Karpas-422 (cell line): ENCODE data around the gene MARS1. TPM values are rescaled to one million over a fixed set of nuclear protein-coding genes. Genes with fewer than 3 reads are reported as not detected.
A peak's percentile ranks its signal among the peaks of the same experiment; 100 is the strongest.

ENCODE experiments used
- DNase-seq: peaks from one replicate; pipeline ENCODE4 v3.0.0-alpha.2; 2015
- H2AFZ ChIP-seq: fragments of 200-600 bp; sonication (generic); 2 replicates; pipeline ENCODE4 v1.6.1; 2014; ENCODE audit warnings: antibody characterized with exemption, low read length, mixed read lengths
- H3K27ac ChIP-seq: fragments of 200-600 bp; sonication (generic); 2 replicates; pipeline ENCODE4 v1.5.1; 2014; ENCODE audit warnings: mild to moderate bottlenecking, low read length, moderate library complexity
- H3K27me3 ChIP-seq: fragments of 200-600 bp; sonication (generic); 2 replicates; pipeline ENCODE4 v1.6.1; 2014; ENCODE audit warnings: low read length, mixed read lengths
- H3K36me3 ChIP-seq: fragments of 200-600 bp; sonication (generic); 2 replicates; pipeline ENCODE4 v1.6.1; 2014; ENCODE audit warnings: low read length, mixed read lengths; ENCODE audit not compliant: insufficient read depth
- H3K4me1 ChIP-seq: fragments of 200-600 bp; sonication (generic); 2 replicates; pipeline ENCODE4 v1.6.1; 2014; ENCODE audit warnings: mild to moderate bottlenecking, low read length, mixed read lengths
- H3K4me2 ChIP-seq: fragments of 200-600 bp; sonication (generic); 2 replicates; pipeline ENCODE4 v1.6.1; 2014; ENCODE audit warnings: low read length, low read depth, mild to moderate bottlenecking; ENCODE audit not compliant: poor library complexity, severe bottlenecking
- H3K4me3 ChIP-seq: fragments of 200-600 bp; sonication (generic); 2 replicates; pipeline ENCODE4 v1.5.1; 2014; ENCODE audit warnings: mild to moderate bottlenecking, antibody characterized with exemption, low read length, mixed read lengths
- H3K79me2 ChIP-seq: fragments of 200-600 bp; sonication (generic); 2 replicates; pipeline ENCODE4 v1.6.1; 2014; ENCODE audit warnings: mild to moderate bottlenecking, low read length, mixed read lengths
- H3K9ac ChIP-seq: fragments of 200-600 bp; sonication (generic); 2 replicates; pipeline ENCODE4 v1.6.0; 2014; ENCODE audit warnings: low read length
- H3K9me2 ChIP-seq: fragments of 200-600 bp; sonication (generic), shearing (Covaris generic); replicated peaks from 2 replicates; pipeline ENCODE4 v1.6.0; 2014; ENCODE audit warnings: mild to moderate bottlenecking, low read length, moderate library complexity; ENCODE audit not compliant: insufficient read depth
- H3K9me3 ChIP-seq: fragments of 300-700, 200-600 bp; sonication (generic); 2 replicates; pipeline ENCODE4 v1.6.1; 2014; ENCODE audit warnings: low read length, mixed read lengths
- H4K20me1 ChIP-seq: fragments of 200-600 bp; sonication (generic); 2 replicates; pipeline ENCODE4 v1.6.1; 2014; ENCODE audit warnings: mild to moderate bottlenecking, antibody characterized with exemption, low read length, low read depth; ENCODE audit not compliant: insufficient read depth
- total RNA-seq: library from RNA; depleted of rRNA; stranded (reverse); fragments of >200 nt; shearing (Covaris generic); gene quantifications from 2 replicates; pipeline ENCODE4 v1.2.3, GENCODE V29; 2014; ENCODE audit warnings: low replicate concordance

MARS1 gene
- total RNA-seq, 1 experiment from 2014 or later = 204 TPM

DNA sequence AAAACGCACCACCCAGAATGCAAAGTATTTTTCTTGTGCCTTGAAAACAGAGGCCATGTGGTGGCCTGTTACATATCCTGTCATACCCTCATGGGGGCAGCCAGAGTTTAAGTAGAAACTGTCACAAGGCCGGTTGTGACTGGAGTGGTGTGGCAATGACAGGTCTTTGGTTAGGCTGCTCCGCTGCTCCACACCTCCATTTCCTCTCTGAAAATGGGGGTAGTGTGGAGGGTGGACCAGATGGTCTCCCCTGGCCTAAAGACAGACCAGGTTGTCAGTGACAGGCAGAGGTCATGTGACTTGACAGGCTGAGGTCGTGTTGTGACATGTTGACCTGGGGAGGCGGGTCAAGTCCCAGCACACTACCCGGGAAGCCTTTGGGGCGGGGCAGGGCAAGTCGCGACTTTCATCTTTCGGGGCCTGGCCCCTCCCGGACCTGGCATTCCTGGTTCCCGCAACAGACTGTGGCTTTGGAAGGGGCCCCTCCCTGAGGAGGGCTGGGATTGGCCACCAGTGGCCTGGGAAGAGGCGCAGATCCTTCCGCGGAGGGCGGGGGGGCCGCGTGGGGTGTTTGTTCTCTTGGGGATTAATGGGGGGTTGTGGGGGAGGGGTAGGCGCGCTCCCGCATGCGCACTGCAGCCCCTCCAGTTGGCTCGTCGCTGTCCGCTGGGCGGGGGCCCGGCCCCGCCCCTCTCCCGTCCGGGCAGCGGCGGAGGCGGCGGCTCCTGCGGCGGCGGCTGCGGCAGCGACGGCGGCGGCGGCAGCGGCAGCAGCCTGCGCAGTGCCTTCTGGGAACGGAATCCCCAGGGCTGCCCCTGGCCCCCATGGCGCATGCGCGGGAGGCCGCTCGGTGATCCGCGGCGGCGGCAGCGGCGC, 34.4 kb downstream of the MARS1 start, which contains the start of gene MBD6:
Gene MBD6, plus strand, starts transcription at position 814 of the 876 bp plus-strand sequence. CDS start 1,480 bp downstream, outside the sequence.
- H3K79me2 ChIP-seq = peaks cover 49% of the 10 kb centered on the region
- peak within 1 kb of the TSS; percentile 92 for H3K4me3 ChIP-seq
- H4K20me1 ChIP-seq = peaks cover 33% of the 10 kb centered on the region; the same call in 1 of the 2 replicates
- peak within 1 kb of the TSS; percentile 89 for H3K9ac ChIP-seq
- peak; percentile 95 for DNase-seq
- H3K27ac ChIP-seq = peak within 1 kb of the TSS; percentile 91
- no peaks in the 10 kb centered on the region for H3K9me3 ChIP-seq
- H3K4me2 ChIP-seq = peak within 1 kb of the TSS; percentile 92
- peaks cover 14% of the 10 kb centered on the region for H3K36me3 ChIP-seq
- H3K9me2 ChIP-seq = no peaks in the 10 kb centered on the region
- H2AFZ ChIP-seq = peak within 1 kb of the TSS; percentile 72
- H3K27me3 ChIP-seq = no peaks in the 10 kb centered on the region
- H3K4me1 ChIP-seq = peaks cover 53% of the 10 kb centered on the region

- peak overlapping the region; percentile 89 for H3K9ac ChIP-seq
- H3K27ac ChIP-seq = peak overlapping the region; percentile 91
- peak; percentile 83 for DNase-seq
- H3K9me2 ChIP-seq = no peaks in the 10 kb centered on the region
- H3K4me3 ChIP-seq = peak overlapping the region; percentile 92
- H3K27me3 ChIP-seq = no peaks in the 10 kb centered on the region
- H3K79me2 ChIP-seq = peaks cover 51% of the 10 kb centered on the region
- peaks cover 52% of the 10 kb centered on the region for H3K4me1 ChIP-seq
- H2AFZ ChIP-seq = no peak overlapping the region
- no peaks in the 10 kb centered on the region for H3K9me3 ChIP-seq
- H3K36me3 ChIP-seq = peaks cover 12% of the 10 kb centered on the region
- H3K4me2 ChIP-seq = peak overlapping the region; percentile 92
- peaks cover 30% of the 10 kb centered on the region; the same call in 1 of the 2 replicates for H4K20me1 ChIP-seq
Observed at GRCh38 chr12:57522887-57523705, 35.2 kb downstream of the MARS1 start.

- Histone ChIP-seq H2AFZ (no peak overlapping the region), H3K4me3 (peak overlapping the region; percentile 92), H3K27me3 (no peaks in the 10 kb centered on the region), H3K4me2 (peak overlapping the region; percentile 92), H3K36me3 (peaks cover 9% of the 10 kb centered on the region), H4K20me1 (peaks cover 23% of the 10 kb centered on the region; the same call in 1 of the 2 replicates), H3K9me2 (no peaks in the 10 kb centered on the region), H3K9ac (peak overlapping the region; percentile 89), H3K79me2 (peaks cover 43% of the 10 kb centered on the region), H3K27ac (peak overlapping the region; percentile 91), H3K4me1 (peaks cover 43% of the 10 kb centered on the region), H3K9me3 (no peaks in the 10 kb centered on the region)
- peak; percentile 56 for DNase-seq
Observed at GRCh38 chr12:57523706-57524614, 36.1 kb downstream of the MARS1 start.

GRCh38 chr12:57524814-57525614, 37.1 kb downstream of the MARS1 start:
- H2AFZ ChIP-seq = no peak overlapping the region
- peaks cover 12% of the 10 kb centered on the region; the same call in 1 of the 2 replicates for H4K20me1 ChIP-seq
- H3K79me2 ChIP-seq = peaks cover 32% of the 10 kb centered on the region
- no peak for DNase-seq
- no peaks in the 10 kb centered on the region for H3K9me3 ChIP-seq
- peaks cover 39% of the 10 kb centered on the region for H3K4me1 ChIP-seq
- peaks cover 14% of the 10 kb centered on the region for H3K36me3 ChIP-seq
- H3K27ac ChIP-seq = no peak overlapping the region
- no peak overlapping the region for H3K4me3 ChIP-seq
- H3K4me2 ChIP-seq = no peak overlapping the region
- H3K9me2 ChIP-seq = no peaks in the 10 kb centered on the region
- no peaks in the 10 kb centered on the region for H3K27me3 ChIP-seq
- peak overlapping the region; percentile 89; the same call in 1 of the 2 replicates for H3K9ac ChIP-seq

- Histone ChIP-seq H3K27me3 (no peaks in the 10 kb centered on the region), H4K20me1 (0 out of 2 replicates have a peak, but pooled peaks cover 11% of the 10 kb centered on the region), H3K9me2 (no peaks in the 10 kb centered on the region), H3K4me3 (no peak overlapping the region), H2AFZ (no peak overlapping the region), H3K79me2 (peaks cover 29% of the 10 kb centered on the region), H3K4me1 (peaks cover 38% of the 10 kb centered on the region), H3K9me3 (no peaks in the 10 kb centered on the region), H3K27ac (no peak overlapping the region), H3K36me3 (peaks cover 22% of the 10 kb centered on the region), H3K9ac (no peak overlapping the region), H3K4me2 (no peak overlapping the region)
- no peak for DNase-seq
Observed at GRCh38 chr12:57525615-57526383, 37.9 kb downstream of the MARS1 start.

DNA sequence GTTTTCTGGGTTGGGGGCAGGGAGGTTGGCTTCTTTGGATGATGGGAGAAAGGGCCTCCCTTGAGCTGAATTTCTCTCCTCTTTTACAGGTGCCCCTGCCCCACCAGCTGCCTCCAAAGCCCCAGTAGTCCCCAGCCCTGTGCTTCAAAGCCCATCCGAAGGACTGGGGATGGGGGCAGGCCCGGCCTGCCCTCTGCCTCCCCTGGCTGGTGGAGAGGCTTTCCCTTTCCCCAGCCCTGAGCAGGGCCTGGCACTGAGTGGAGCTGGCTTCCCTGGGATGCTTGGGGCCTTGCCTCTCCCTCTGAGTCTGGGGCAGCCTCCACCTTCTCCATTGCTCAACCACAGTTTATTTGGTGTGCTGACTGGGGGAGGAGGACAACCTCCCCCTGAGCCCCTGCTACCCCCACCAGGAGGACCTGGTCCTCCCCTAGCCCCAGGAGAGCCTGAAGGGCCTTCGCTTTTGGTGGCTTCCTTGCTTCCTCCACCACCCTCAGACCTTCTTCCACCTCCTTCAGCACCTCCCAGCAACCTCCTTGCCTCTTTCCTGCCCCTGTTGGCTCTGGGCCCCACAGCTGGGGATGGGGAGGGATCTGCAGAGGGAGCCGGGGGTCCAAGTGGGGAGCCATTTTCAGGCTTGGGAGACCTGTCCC, 38.7 kb downstream of the MARS1 start:
- peaks cover 30% of the 10 kb centered on the region for H3K4me1 ChIP-seq
- no peak overlapping the region for H3K27ac ChIP-seq
- 0 out of 2 replicates have a peak overlapping the region, but pooled peaks have one; percentile 9 for H3K9ac ChIP-seq
- DNase-seq = no peak
- peaks cover 29% of the 10 kb centered on the region for H3K79me2 ChIP-seq
- H3K9me2 ChIP-seq = no peaks in the 10 kb centered on the region
- no peaks in the 10 kb centered on the region for H3K9me3 ChIP-seq
- no peak overlapping the region for H2AFZ ChIP-seq
- H4K20me1 ChIP-seq = 0 out of 2 replicates have a peak, but pooled peaks cover 11% of the 10 kb centered on the region
- H3K36me3 ChIP-seq = peaks cover 25% of the 10 kb centered on the region
- H3K4me3 ChIP-seq = no peak overlapping the region
- H3K4me2 ChIP-seq = no peak overlapping the region
- no peaks in the 10 kb centered on the region for H3K27me3 ChIP-seq
